Inflammatory macrophage treated with lipopolysaccharide for 1 hour (primary cell): ENCODE results near the gene SELL.
"Not testable (repeated sequence)": the region's sequence is repeated elsewhere in the genome, so short reads cannot be mapped to it uniquely, and the experiment has no call there.

Experiments
- DNase-seq, 2 donors: peaks; one replicate each; pipeline ENCODE4 v3.0.0-alpha.2; 2020 to 2022

Gene SELL

DNA sequence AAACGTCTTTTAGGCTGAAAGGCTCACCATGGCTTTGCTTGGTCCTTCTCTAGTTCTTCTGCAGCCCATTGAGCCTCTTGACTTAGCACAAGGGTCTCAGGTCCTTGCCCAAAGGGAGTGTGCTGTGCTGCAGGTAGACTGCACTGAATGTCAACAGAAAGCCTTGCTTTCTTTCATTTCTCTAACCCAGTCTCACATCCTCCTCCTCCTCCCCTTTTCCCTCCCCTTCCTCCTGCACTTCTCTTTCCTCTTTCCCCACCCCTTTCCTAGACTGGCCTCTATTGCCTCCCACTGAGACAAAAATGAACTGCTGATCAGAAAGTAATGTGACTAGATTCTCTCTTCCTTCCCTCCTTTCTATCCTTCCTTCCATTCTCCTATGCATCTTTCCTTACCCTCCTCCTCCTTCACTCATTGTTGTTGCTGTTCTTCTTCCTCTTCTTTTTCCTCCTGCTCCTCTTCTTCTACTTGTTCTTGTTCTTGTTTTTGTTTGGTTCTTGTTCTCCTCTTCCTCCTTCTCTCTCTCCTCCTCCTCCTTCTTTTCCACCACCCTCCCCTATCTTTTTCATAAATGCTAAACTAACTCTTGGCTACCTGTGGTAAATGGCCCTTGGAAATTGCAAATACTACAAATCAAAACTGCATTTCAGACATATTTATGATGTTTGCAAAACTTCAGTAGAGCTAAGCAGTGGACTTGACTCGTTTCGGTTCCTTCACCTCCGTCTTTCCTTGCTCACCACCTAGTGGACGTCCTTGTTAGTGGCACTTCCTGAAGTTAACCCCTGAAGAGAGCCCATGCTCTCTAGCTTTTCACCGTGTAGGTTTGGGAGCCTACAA lies at the start of gene SELL:
Gene SELL (minus strand): TSS at position 152 of the 840 bp plus-strand sequence. CDS start 122 bp downstream, at position 30.
- DNase-seq, result peak; percentile 68 to 85

GRCh38 chr1:169759038-169759437 lies 47.6 kb upstream of the SELL start:
- no peak for DNase-seq

DNA sequence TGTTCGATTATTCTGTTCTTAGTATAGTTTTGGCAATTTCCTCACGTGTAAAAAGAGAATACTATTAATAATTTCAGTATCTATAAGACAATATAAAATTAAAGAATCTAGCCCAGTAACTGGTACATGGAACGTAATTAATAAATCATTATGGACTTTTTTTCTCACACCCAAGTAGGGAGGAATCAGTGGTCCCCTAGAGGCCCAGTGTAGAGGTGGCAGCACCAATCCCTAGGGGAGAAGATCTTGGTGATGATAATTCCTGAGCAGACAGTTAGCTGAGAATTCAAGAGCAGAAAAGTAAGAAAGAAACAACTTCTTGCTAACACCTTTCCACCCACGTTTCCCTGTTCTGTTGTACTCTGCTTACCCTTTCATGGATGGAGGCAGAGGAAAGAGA lies 42.1 kb upstream of the SELL start:
- no peak for DNase-seq

- DNase-seq, result no peak
These were observed 38.6 kb upstream of the SELL start for GRCh38 chr1:169750041-169750440.

DNA sequence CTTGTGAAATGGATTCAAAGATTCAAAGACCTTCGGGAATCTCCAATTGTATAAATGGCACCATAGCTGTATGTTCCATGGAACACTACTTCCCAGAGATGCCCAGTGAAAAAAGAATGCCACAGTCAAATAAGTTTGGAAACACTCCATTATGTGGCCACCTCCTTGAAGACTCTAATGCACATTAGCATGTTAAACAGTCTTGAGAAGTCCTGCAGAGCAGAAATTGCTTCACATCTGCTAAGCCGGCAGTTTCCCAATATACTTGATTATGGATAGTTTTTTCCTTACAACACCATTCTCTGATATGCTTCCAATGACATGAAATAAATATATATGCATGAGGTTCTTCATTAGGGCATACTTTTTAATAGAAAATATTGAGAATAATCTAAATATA lies 35.1 kb upstream of the SELL start:
- no peak for DNase-seq

DNA sequence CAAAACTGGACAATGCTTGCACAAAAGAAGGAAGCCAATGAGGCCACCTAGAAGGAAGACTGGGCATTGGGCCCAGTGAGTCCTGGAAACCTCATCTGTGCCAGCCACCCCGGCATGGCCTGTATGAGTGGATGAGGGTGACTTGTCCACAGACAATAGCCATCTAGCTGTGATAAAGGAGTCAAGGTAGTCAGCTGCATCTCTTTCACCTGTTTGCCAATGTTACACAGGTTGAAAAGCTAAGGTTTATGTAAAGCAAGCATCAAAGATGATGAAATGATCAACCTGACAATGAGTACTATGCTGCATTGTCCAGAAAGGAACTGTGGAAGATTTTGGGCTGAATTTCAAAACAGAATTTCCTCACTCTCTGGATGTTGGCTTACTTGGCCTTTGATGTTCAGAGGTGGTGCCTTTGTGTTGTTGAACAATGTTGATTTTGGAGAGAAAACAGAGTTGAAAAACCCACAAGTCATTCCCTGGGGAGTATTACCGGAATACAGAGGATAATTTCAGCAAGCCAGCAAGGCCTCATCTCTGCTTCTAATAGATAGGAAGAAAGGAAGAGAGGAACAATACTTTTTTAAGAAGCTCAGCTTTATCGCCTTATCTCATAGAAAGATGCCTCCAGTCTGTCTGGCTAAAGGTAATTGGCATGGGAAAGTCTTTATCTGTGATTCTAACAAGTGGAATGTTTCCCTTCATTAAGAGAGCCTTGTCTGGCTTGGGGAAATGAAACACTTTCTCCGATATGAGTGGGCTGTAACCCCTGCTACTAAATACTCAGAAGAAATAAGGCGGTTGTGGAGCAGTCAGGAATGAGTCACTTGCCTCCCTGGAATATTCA lies 33.8 kb upstream of the SELL start:
- DNase-seq, result no peak

DNA sequence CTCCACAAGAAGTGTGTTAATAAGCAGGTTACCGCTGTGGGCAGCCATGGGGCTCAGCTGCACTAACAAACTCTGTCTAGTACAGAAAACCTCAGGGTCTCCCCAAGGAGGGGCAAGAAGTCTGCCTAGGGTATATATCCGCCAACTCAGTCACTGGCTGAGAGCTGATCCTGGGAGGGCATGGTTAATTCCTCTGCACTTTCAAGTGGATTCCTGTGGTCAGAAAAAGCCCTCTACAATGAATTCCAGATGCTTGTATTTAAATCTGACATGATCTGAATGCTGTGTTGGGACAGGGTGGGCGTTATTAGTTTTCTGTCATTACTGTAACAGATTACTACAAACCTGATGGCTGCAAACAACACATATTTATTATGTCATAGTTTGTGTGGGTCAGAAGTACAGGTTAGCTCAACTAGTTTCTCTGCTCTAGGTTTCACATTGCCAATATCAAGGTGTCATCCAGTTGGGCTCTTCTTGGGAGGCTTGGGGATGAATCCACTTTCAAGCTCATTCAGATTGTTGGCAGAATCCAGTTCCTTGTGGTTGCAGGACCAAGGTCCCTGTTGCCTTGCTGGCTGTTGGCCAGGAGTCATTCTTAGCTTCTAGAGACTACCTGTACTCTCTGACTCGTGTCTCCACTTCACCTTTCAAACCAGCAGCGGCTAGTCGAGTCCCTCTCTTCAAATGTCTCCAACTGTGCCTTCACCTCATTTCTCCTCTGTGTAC lies 30.4 kb upstream of the SELL start:
- DNase-seq, result no peak

GRCh38 chr1:169739980-169740379 lies 28.6 kb upstream of the SELL start:
- DNase-seq, result no peak

GRCh38 chr1:169733924-169734323 lies 22.5 kb upstream of the SELL start, which contains the start of gene SELE:
SELE (minus strand) TSS chr1:169734079; CDS start chr1:169733612, 467 bp downstream.
- DNase-seq, result no peak

- no peak for DNase-seq
These were observed 20.0 kb upstream of the SELL start for GRCh38 chr1:169731446-169731845.

GRCh38 chr1:169729991-169730390 lies 18.6 kb upstream of the SELL start:
- no peak for DNase-seq

DNA sequence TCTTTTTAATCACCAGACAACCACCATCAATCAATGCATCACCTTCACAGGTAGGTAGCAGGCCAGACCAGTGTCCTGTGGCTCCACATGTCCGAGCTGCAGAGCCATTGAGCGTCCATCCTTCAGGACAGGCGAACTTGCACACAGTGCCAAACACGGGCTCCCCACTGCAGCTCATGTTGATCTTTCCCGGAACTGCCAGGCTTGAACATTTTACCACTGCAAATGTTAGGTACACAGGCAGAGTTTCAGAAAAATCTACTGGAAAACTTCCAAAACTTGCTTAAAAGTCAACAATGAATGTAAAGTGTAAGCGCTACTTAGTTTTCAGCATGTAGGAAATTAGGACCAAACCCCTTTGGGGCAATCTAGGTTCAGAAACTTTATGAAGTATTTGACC lies 15.9 kb upstream of the SELL start:
- DNase-seq, result no peak

GRCh38 chr1:169726851-169727250 lies 15.4 kb upstream of the SELL start:
- no peak for DNase-seq

GRCh38 chr1:169725930-169726329 lies 14.5 kb upstream of the SELL start:
- no peak for DNase-seq

GRCh38 chr1:169724168-169724567 lies 12.7 kb upstream of the SELL start:
- no peak for DNase-seq

DNA sequence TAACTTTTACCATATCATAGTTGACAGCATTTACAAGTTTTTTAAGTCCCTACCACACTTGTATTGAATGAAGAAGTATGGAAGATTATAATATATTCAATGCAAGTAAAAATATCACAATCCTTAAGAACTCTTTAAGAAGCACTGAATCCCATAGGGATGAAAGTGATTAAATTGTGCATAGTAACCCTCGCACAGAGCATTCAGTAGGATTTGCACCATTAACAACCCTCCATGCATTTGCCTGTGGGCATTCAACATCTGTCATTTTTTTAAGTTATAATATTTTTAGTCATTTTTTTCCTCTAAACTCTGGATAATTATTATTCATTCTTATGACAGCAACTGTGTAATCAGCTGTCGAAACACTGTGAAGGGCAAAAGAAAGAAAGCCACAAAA lies 12.3 kb upstream of the SELL start:
- no peak for DNase-seq

- no peak for DNase-seq
These were observed 11.4 kb upstream of the SELL start for GRCh38 chr1:169722779-169723178.

GRCh38 chr1:169715100-169715499 lies 3.7 kb upstream of the SELL start:
- not testable (repeated sequence) for DNase-seq

- not testable (repeated sequence) for DNase-seq
These were observed 1.7 kb upstream of the SELL start for GRCh38 chr1:169713090-169713489.

- DNase-seq, result no peak
These were observed 850 bp upstream of the SELL start for GRCh38 chr1:169712309-169712631.

DNA sequence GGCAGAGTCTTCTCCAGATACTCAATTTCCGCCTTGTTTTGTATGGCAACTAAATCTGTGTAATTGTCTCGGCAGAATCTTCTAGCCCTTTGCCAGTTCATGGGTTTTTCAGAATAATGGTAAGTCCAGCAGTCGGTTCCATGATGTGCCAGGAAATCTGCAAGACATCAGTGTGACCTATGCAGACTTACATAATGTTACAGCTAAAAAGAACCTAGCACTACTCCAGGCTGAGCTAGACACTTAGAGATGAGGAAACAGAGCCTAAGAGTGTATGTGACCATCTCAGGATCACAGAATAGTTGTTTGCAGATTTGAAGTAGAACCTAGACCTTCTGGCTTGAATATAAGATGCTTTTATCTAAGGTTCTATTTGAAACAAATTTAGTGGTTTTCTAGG lies 2.8 kb downstream of the SELL start:
- DNase-seq, result no peak

- DNase-seq, result no peak
These were observed 3.4 kb downstream of the SELL start for GRCh38 chr1:169707912-169708604.

GRCh38 chr1:169704797-169705196 lies 6.6 kb downstream of the SELL start:
- DNase-seq, result no peak
